ENCODE measurements around the gene MAP6. TPM values are rescaled to one million over a fixed set of nuclear protein-coding genes. Genes with fewer than 3 reads are reported as not detected.

Gene MAP6
- total and polyA plus RNA-seq, 2 of the 13 experiments (the other 11 are each of a cell fraction or from before 2014, with no cell fraction given), result 0.04 TPM; not detected in 1

DNA sequence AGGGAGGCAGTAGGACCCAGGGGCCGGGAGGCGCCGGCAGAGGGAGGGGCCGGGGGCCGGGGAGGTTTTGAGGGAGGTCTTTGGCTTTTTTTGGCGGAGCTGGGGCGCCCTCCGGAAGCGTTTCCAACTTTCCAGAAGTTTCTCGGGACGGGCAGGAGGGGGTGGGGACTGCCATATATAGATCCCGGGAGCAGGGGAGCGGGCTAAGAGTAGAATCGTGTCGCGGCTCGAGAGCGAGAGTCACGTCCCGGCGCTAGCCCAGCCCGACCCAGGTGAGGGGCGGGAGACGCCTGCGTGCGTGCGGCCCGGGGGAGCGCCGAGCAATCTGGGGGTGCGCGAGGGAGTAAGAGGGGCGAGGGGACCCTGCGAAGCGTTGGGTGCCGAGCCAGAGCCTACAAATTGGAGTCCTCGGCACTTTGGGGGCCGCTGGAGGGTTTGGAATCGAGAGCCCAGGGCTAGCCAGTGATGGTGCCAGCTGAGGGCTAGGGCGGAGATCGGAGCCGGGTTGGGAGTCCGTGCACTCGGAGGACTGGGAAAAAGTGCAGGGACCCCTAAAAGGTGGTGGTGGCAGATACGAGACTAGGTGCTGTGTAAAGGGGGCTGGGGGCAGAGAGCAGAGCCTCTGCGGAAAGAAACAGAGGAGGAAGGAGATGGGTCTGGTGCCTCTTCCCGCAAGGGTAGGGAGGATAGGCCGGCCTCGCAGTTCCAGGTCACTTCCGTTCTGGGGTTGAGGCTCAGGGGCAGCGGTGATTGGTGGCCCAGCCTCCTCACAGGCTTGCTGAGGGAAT lies 106.6 kb downstream of the MAP6 start, which contains the start of gene SERPINH1 (continued):
- TF ChIP-seq ZNF773 (CRISPR knock-in tag; IDR thresholded peaks at IDR 0.05; ENCODE audit: borderline replicate concordance), result no peak
- TF ChIP-seq ZNF225 (CRISPR knock-in tag; IDR thresholded peaks at IDR 0.05), result no peak
- no peak for TF ChIP-seq ZBTB42 (CRISPR knock-in tag; IDR thresholded peaks at IDR 0.05)
- TF ChIP-seq PHF8 (CRISPR knock-in tag; IDR thresholded peaks at IDR 0.05), result peak; percentile 64
- TF ChIP-seq, protein P1, sequence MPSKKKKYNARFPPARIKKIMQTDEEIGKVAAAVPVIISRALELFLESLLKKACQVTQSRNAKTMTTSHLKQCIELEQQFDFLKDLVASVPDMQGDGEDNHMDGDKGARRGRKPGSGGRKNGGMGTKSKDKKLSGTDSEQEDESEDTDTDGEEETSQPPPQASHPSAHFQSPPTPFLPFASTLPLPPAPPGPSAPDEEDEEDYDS (CRISPR knock-in tag; IDR thresholded peaks at IDR 0.05), result peak; percentile 75
- TF ChIP-seq SOX13 (IDR thresholded peaks at IDR 0.05), result no peak
- TF ChIP-seq SOX13 (CRISPR knock-in tag; conservative IDR thresholded peaks at IDR 0.05 in 1 of 2, IDR thresholded peaks at IDR 0.05 in 1 of 2), result no peak
- TF ChIP-seq RXRA (CRISPR knock-in tag; IDR thresholded peaks at IDR 0.05), result no peak
- TF ChIP-seq ZFY (CRISPR knock-in tag; IDR thresholded peaks at IDR 0.05), result peak; percentile 84
- TF ChIP-seq ZNF234 (CRISPR knock-in tag; conservative IDR thresholded peaks at IDR 0.05), result no peak
- TF ChIP-seq XRCC5 (optimal IDR thresholded peaks at IDR 0.05; ENCODE audit: low read length), result peak; percentile 12
- TF ChIP-seq FOXC1 (CRISPR knock-in tag; IDR thresholded peaks at IDR 0.05; ENCODE audit: borderline replicate concordance), result no peak
- TF ChIP-seq HNRNPL (IDR thresholded peaks at IDR 0.05; ENCODE audit: low read depth, low read length), result no peak
- TF ChIP-seq ZNF720 (CRISPR knock-in tag; IDR thresholded peaks at IDR 0.05), result no peak
- TF ChIP-seq ZNF570 (CRISPR knock-in tag; IDR thresholded peaks at IDR 0.05; ENCODE audit: borderline replicate concordance), result no peak
- no peak for TF ChIP-seq RXRB (CRISPR knock-in tag; IDR thresholded peaks at IDR 0.05; ENCODE audit: borderline replicate concordance)
- peak; percentile 76; the same call in 1 of the 2 replicates for TF ChIP-seq NR0B2 (CRISPR knock-in tag; IDR thresholded peaks at IDR 0.05)
- TF ChIP-seq JUNB (CRISPR knock-in tag; IDR thresholded peaks at IDR 0.05; ENCODE audit: borderline replicate concordance), result no peak
- TF ChIP-seq, protein P2, sequence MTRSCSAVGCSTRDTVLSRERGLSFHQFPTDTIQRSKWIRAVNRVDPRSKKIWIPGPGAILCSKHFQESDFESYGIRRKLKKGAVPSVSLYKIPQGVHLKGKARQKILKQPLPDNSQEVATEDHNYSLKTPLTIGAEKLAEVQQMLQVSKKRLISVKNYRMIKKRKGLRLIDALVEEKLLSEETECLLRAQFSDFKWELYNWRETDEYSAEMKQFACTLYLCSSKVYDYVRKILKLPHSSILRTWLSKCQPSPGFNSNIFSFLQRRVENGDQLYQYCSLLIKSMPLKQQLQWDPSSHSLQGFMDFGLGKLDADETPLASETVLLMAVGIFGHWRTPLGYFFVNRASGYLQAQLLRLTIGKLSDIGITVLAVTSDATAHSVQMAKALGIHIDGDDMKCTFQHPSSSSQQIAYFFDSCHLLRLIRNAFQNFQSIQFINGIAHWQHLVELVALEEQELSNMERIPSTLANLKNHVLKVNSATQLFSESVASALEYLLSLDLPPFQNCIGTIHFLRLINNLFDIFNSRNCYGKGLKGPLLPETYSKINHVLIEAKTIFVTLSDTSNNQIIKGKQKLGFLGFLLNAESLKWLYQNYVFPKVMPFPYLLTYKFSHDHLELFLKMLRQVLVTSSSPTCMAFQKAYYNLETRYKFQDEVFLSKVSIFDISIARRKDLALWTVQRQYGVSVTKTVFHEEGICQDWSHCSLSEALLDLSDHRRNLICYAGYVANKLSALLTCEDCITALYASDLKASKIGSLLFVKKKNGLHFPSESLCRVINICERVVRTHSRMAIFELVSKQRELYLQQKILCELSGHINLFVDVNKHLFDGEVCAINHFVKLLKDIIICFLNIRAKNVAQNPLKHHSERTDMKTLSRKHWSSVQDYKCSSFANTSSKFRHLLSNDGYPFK (CRISPR knock-in tag; IDR thresholded peaks at IDR 0.05; ENCODE audit: borderline replicate concordance), result peak; percentile 43
- peak; percentile 73; the same call in 1 of the 2 replicates for TF ChIP-seq SP4 (CRISPR knock-in tag; IDR thresholded peaks at IDR 0.05)
- no peak for TF ChIP-seq SATB2 (CRISPR knock-in tag; IDR thresholded peaks at IDR 0.05)
- TF ChIP-seq ZNF292 (CRISPR knock-in tag; IDR thresholded peaks at IDR 0.05; ENCODE audit: borderline replicate concordance, low read depth), result no peak
- TF ChIP-seq ZNF563 (CRISPR knock-in tag; IDR thresholded peaks at IDR 0.05), result peak; percentile 42; the same call in 1 of the 2 replicates
- no peak for TF ChIP-seq ZNF530 (CRISPR knock-in tag; IDR thresholded peaks at IDR 0.05; ENCODE audit: low read depth)
- TF ChIP-seq ZBTB46 (CRISPR knock-in tag; IDR thresholded peaks at IDR 0.05; ENCODE audit: borderline replicate concordance), result no peak
- no peak for TF ChIP-seq AKAP8 (CRISPR knock-in tag; IDR thresholded peaks at IDR 0.05)
